GM12878 (cell line): ENCODE results near the gene DLAT. TPM values are rescaled to one million over a fixed set of nuclear protein-coding genes. Genes with fewer than 3 reads are reported as not detected.

Experiments
- BHLHE40 ChIP-seq, 2 experiments: fragments of 450-650 bp in 1 of 2; IDR thresholded peaks; 2 replicates each; pipeline ENCODE4 v1.6.1; 2011 to 2017; ENCODE audit warnings: low read depth in 2 of 2, borderline replicate concordance in 1 of 2, improper control_type of control experiment in 1 of 2, low read length in 1 of 2, mild to moderate bottlenecking in 1 of 2
- PRDM15 ChIP-seq: fragments of 450-650 bp; formaldehyde crosslinking; IDR thresholded peaks from 2 replicates; pipeline ENCODE4 v1.4.0; 2020; ENCODE audit warnings: mild to moderate bottlenecking, moderate library complexity
- REST ChIP-seq: IDR thresholded peaks from 2 replicates; pipeline ENCODE4 v1.6.1; 2012; ENCODE audit warnings: mild to moderate bottlenecking, low read depth, low read length
- polyA plus RNA-seq, 11 experiments: library from polyadenylated mRNA; depleted of rRNA in 4 of 11; unstranded in 6 of 11; stranded (reverse) in 5 of 11; fragments of >200 nt; fragmentation: Nextera tagmentation in 4 of 11; fragmentation: Illumina TruSeq in 1 of 11; extraction: Ambion mirVana in 4 of 11; extraction: Trizol in 1 of 11; gene quantifications; 1 replicate in 1 of 11; 2 replicates in 10 of 11; pipeline versions ENCODE4 v1.2.1 to v1.2.3, GENCODE V29; 2011 to 2016; ENCODE audit warnings: inconsistent platforms in 2 of 11, missing spikeins in 2 of 11, low read depth in 1 of 11
- total RNA-seq, 4 experiments: library from RNA; depleted of rRNA in 3 of 4; stranded (reverse); fragments of >200 nt in 3 of 4; fragmentation: Illumina TruSeq in 1 of 4; extraction: Trizol in 1 of 4; gene quantifications; 2 replicates each; pipeline versions ENCODE4 v1.2.1 to v1.2.3, GENCODE V29; 2013 to 2021

DLAT gene
- total and polyA plus RNA-seq, 10 of the 15 experiments (the other 5 are each of a cell fraction or from before 2014, with no cell fraction given): 16.5 to 79.9 (median 43.8) TPM

- no peak for TF ChIP-seq REST
- TF ChIP-seq BHLHE40 (IDR thresholded peaks at IDR 0.05; ENCODE audit: borderline replicate concordance in 1 of 2, low read depth in 2 of 2, low read length in 1 of 2): peak in 1 of 2 experiments; percentile 31; a peak in 1 of 4 replicates
- no peak for TF ChIP-seq PRDM15 (CRISPR knock-in tag)
Measured at GRCh38 chr11:112024178-112024772, 933 bp upstream of the DLAT start (continued).
